Smooth muscle cell (in vitro differentiated cells): ENCODE measurements around the gene ZNF618. TPM values are rescaled to one million over a fixed set of nuclear protein-coding genes. Genes with fewer than 3 reads are reported as not detected.

Experiments
- DNase-seq: peaks from one replicate; lab custom pipeline; 2025; ENCODE audit not compliant: unreplicated experiment; lab: John Stamatoyannopoulos, UW
- H2AFZ ChIP-seq: fragments of 200-600 bp; sonication (generic); 2 replicates; pipeline ENCODE4 v1.6.0; 2016; ENCODE audit warnings: antibody characterized with exemption, low read depth, mild to moderate bottlenecking
- H3F3A ChIP-seq: fragments of 200-600 bp; sonication (generic); 2 replicates; pipeline ENCODE4 v1.6.0; 2017; ENCODE audit warnings: antibody characterized with exemption, low read depth
- H3K27ac ChIP-seq: fragments of 200-600 bp; sonication (generic); 2 replicates; pipeline ENCODE4 v1.5.1; 2016; ENCODE audit warnings: low read depth, mild to moderate bottlenecking
- H3K27me3 ChIP-seq: fragments of 200-600 bp; sonication (generic); 2 replicates; pipeline ENCODE4 v1.6.1; 2016; ENCODE audit warnings: low read depth, mild to moderate bottlenecking
- H3K36me3 ChIP-seq: fragments of 200-600 bp; sonication (generic); 2 replicates; pipeline ENCODE4 v1.5.1; 2016; ENCODE audit warnings: low read depth
- H3K4me1 ChIP-seq: fragments of 200-600 bp; sonication (generic); 2 replicates; pipeline ENCODE4 v1.5.1; 2016; ENCODE audit warnings: low read depth
- H3K4me2 ChIP-seq: fragments of 200-600 bp; sonication (generic); 2 replicates; pipeline ENCODE4 v1.6.0; 2016; ENCODE audit warnings: mild to moderate bottlenecking
- H3K4me3 ChIP-seq: fragments of 200-600 bp; sonication (generic); 2 replicates; pipeline ENCODE4 v1.5.1; 2016; ENCODE audit warnings: mild to moderate bottlenecking
- H3K79me2 ChIP-seq: fragments of 200-600 bp; sonication (generic); 2 replicates; pipeline ENCODE4 v1.6.0; 2016; ENCODE audit warnings: low read depth, mild to moderate bottlenecking
- H3K9ac ChIP-seq: fragments of 200-600 bp; sonication (generic); 2 replicates; pipeline ENCODE4 v1.6.0; 2016; ENCODE audit warnings: low read depth
- H3K9me3 ChIP-seq: fragments of 200-600 bp; sonication (generic); replicated peaks from 2 replicates; pipeline ENCODE4 v1.5.1; 2016; ENCODE audit warnings: low read depth
- H4K20me1 ChIP-seq: fragments of 200-600 bp; sonication (generic); 2 replicates; pipeline ENCODE4 v1.6.0; 2016; ENCODE audit warnings: low read depth
- CTCF ChIP-seq: fragments of 200-600 bp; sonication (generic); IDR thresholded peaks from 2 replicates; pipeline ENCODE4 v1.5.1; 2017; ENCODE audit warnings: borderline replicate concordance, mild to moderate bottlenecking, antibody characterized with exemption; ENCODE audit not compliant: insufficient read depth, poor library complexity, severe bottlenecking
- WGBS: methylation state at CpG from one replicate; pipeline ENCODE4 v1.1.7; 2016; ENCODE audit warnings: low lambda C conversion rate; 5-methylcytosine and 5-hydroxymethylcytosine counted together
- polyA plus RNA-seq: library from polyadenylated mRNA; unstranded; fragments of >200 nt; fragmentation: Nextera tagmentation; extraction: Ambion mirVana; gene quantifications from 2 replicates; pipeline ENCODE4 v1.2.1, GENCODE V29; 2016
- total RNA-seq: library from RNA; depleted of rRNA; stranded (reverse); fragments of >200 nt; gene quantifications from 2 replicates; pipeline ENCODE4 v1.2.3, GENCODE V29; 2014

The ZNF618 gene
- total and polyA plus RNA-seq, 2 experiments from 2014 or later: 9.9 to 19.5 TPM

- TF ChIP-seq CTCF: no peak
- Histone ChIP-seq H3K27me3 (no peaks in the 10 kb centered on the region), H3F3A (peaks cover 6% of the 10 kb centered on the region), H2AFZ (no peak overlapping the region), H4K20me1 (peaks cover 4% of the 10 kb centered on the region), H3K9ac (no peak overlapping the region), H3K79me2 (no peaks in the 10 kb centered on the region), H3K4me2 (no peak overlapping the region), H3K36me3 (no peaks in the 10 kb centered on the region), H3K4me1 (peaks cover 4% of the 10 kb centered on the region), H3K27ac (no peak overlapping the region), H3K9me3 (no peaks in the 10 kb centered on the region), H3K4me3 (no peak overlapping the region)
- DNase-seq: no peak
- 91% methylated on average over 9 of the region's 9 CpGs for WGBS
These were observed 129.5 kb downstream of the ZNF618 start for GRCh38 chr9:114005371-114006154.

DNA sequence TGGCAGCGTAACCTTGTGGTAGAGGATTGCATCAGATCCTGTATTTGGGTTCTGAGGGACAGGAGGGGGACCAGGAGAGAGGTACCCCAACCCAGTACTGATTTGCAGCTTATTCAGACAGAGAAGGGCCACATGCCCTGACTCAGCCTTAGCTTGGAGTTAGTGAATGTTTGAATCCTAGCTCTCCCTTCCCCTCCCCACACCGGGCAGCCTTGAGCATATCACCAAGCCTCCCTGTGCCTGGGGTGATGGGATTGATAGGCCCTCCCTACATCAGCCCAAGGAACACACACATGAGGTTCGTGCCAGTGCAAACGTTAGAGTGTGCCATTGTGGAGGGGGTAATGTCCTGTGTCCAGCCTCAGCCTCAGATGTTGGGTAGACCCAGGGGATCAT lies 130.0 kb downstream of the ZNF618 start:
- peaks cover 4% of the 10 kb centered on the region for H3K4me1 ChIP-seq
- no peak overlapping the region for H3K4me2 ChIP-seq
- peaks cover under 1% of the 10 kb centered on the region for H3K36me3 ChIP-seq
- H3K4me3 ChIP-seq: no peak overlapping the region
- no peaks in the 10 kb centered on the region for H4K20me1 ChIP-seq
- H2AFZ ChIP-seq: no peak overlapping the region
- 100% methylated on average over 4 of the region's 4 CpGs for WGBS
- no peaks in the 10 kb centered on the region for H3K9me3 ChIP-seq
- TF ChIP-seq CTCF: no peak
- peaks cover 6% of the 10 kb centered on the region for H3F3A ChIP-seq
- H3K9ac ChIP-seq: no peak overlapping the region
- H3K27me3 ChIP-seq: no peaks in the 10 kb centered on the region
- no peak overlapping the region for H3K27ac ChIP-seq
- no peak for DNase-seq
- no peaks in the 10 kb centered on the region for H3K79me2 ChIP-seq

GRCh38 chr9:114006931-114007691 lies 131.0 kb downstream of the ZNF618 start:
- Histone ChIP-seq H3K4me3 (no peak overlapping the region), H3K27me3 (no peaks in the 10 kb centered on the region), H3K36me3 (peaks cover 9% of the 10 kb centered on the region), H4K20me1 (no peaks in the 10 kb centered on the region), H3K79me2 (no peaks in the 10 kb centered on the region), H3K4me2 (no peak overlapping the region), H3K9me3 (no peaks in the 10 kb centered on the region), H3K4me1 (peaks cover 4% of the 10 kb centered on the region), H3K27ac (no peak overlapping the region), H3F3A (peaks cover 6% of the 10 kb centered on the region), H2AFZ (no peak overlapping the region), H3K9ac (no peak overlapping the region)
- 89% methylated on average over 10 of the region's 10 CpGs for WGBS
- no peak for DNase-seq
- TF ChIP-seq CTCF: no peak
